Neural cell (in vitro differentiated cells): ENCODE results near the gene FAM186B. TPM values are rescaled to one million over a fixed set of nuclear protein-coding genes. Genes with fewer than 3 reads are reported as not detected.

ENCODE experiments used
- H2AFZ ChIP-seq: fragments of 200-600, 300-800 bp; sonication (generic), shearing (Covaris generic); 2 replicates; pipeline ENCODE4 v1.6.0; 2014; ENCODE audit warnings: low read depth, mild to moderate bottlenecking, antibody characterized with exemption, low read length, moderate library complexity
- H3F3A ChIP-seq: fragments of 200-600 bp; shearing (Covaris generic); 2 replicates; pipeline ENCODE4 v1.6.1; 2016; ENCODE audit warnings: mild to moderate bottlenecking, moderate library complexity, mixed read lengths, antibody characterized with exemption, low read length; ENCODE audit not compliant: insufficient read depth, poor library complexity, severe bottlenecking
- H3K27ac ChIP-seq: fragments of 200-600, 300-800 bp; sonication (generic), shearing (Covaris generic); 2 replicates; pipeline ENCODE4 v1.5.1; 2014; ENCODE audit warnings: mild to moderate bottlenecking, low read length, moderate library complexity
- H3K27me3 ChIP-seq: fragments of 300-800, 200-600 bp; sonication (generic), shearing (Covaris generic); 2 replicates; pipeline ENCODE4 v1.6.0; 2014; ENCODE audit warnings: mild to moderate bottlenecking, low read depth, low read length, moderate library complexity; ENCODE audit not compliant: insufficient read depth
- H3K36me3 ChIP-seq: fragments of 300-800, 200-600 bp; sonication (generic), shearing (Covaris generic); 2 replicates; pipeline ENCODE4 v1.5.1; 2014; ENCODE audit warnings: mild to moderate bottlenecking, antibody characterized with exemption, low read length, moderate library complexity; ENCODE audit not compliant: insufficient read depth
- H3K4me2 ChIP-seq: fragments of 300-800, 200-600 bp; sonication (generic), shearing (Covaris generic); 2 replicates; pipeline ENCODE4 v1.6.0; 2014; ENCODE audit warnings: mild to moderate bottlenecking, low read length
- H3K4me3 ChIP-seq: fragments of 300-800, 200-600 bp; sonication (generic), shearing (Covaris generic); 2 replicates; pipeline ENCODE4 v1.5.1; 2014; ENCODE audit warnings: mild to moderate bottlenecking, low read length, moderate library complexity
- H3K79me2 ChIP-seq: fragments of 200-600 bp; shearing (Covaris generic); replicated peaks from 2 replicates; pipeline ENCODE4 v1.6.0; 2014; ENCODE audit warnings: mild to moderate bottlenecking, low read length, moderate library complexity; ENCODE audit not compliant: insufficient read depth
- H3K9ac ChIP-seq: fragments of 300-800, 200-600 bp; sonication (generic), shearing (Covaris generic); 2 replicates; pipeline ENCODE4 v1.6.1; 2016; ENCODE audit warnings: mild to moderate bottlenecking, low read length, mixed read lengths
- H3K9me2 ChIP-seq: fragments of 200-600 bp; shearing (Covaris generic); 2 replicates; pipeline ENCODE4 v1.6.1; 2016; ENCODE audit warnings: mild to moderate bottlenecking, low read length, mixed read lengths; ENCODE audit not compliant: insufficient read depth
- H3K9me3 ChIP-seq: fragments of 200-600, 300-800 bp; sonication (generic), shearing (Covaris generic); 2 replicates; pipeline ENCODE4 v1.6.1; 2016; ENCODE audit warnings: mild to moderate bottlenecking, mixed run types, low read length, moderate library complexity, mixed read lengths
- H4K20me1 ChIP-seq: fragments of 200-600 bp; shearing (Covaris generic); 2 replicates; pipeline ENCODE4 v1.6.1; 2016; ENCODE audit warnings: mild to moderate bottlenecking, mixed run types; ENCODE audit not compliant: insufficient read depth
- CTCF ChIP-seq: fragments of 450-650 bp; IDR thresholded peaks from 2 replicates; pipeline ENCODE4 v1.5.1; 2014; ENCODE audit warnings: antibody characterized with exemption, mild to moderate bottlenecking, moderate library complexity; ENCODE audit not compliant: poor library complexity, severe bottlenecking
- EP300 ChIP-seq: fragments of 450-650 bp; conservative IDR thresholded peaks from 2 replicates; pipeline ENCODE4 v1.6.1; 2014; ENCODE audit warnings: antibody characterized with exemption, mild to moderate bottlenecking, moderate library complexity; ENCODE audit not compliant: poor library complexity, severe bottlenecking
- EZH2 ChIP-seq: fragments of 200-600, 300-800 bp; shearing (Covaris generic), sonication (generic); IDR thresholded peaks from 2 replicates; pipeline ENCODE4 v1.6.1; 2014; ENCODE audit warnings: antibody characterized with exemption, low read length, borderline replicate concordance, mild to moderate bottlenecking; ENCODE audit not compliant: insufficient read depth, poor library complexity, severe bottlenecking
- MXI1 ChIP-seq: fragments of 450-650 bp; conservative IDR thresholded peaks from 2 replicates; pipeline ENCODE4 v1.6.1; 2014; ENCODE audit warnings: antibody characterized with exemption, mild to moderate bottlenecking; ENCODE audit not compliant: poor library complexity, severe bottlenecking
- POLR2AphosphoS5 ChIP-seq: IDR thresholded peaks from 2 replicates; pipeline ENCODE4 v1.6.1; 2012
- RAD21 ChIP-seq: fragments of 450-650 bp; conservative IDR thresholded peaks from 2 replicates; pipeline ENCODE4 v1.6.1; 2014; ENCODE audit warnings: antibody characterized with exemption, mild to moderate bottlenecking, moderate library complexity
- SMC3 ChIP-seq: fragments of 450-650 bp; conservative IDR thresholded peaks from 2 replicates; pipeline ENCODE4 v1.6.1; 2014; ENCODE audit warnings: antibody characterized with exemption, mild to moderate bottlenecking, moderate library complexity; ENCODE audit not compliant: poor library complexity
- TAF1 ChIP-seq: IDR thresholded peaks from 2 replicates; pipeline ENCODE4 v1.6.1; 2012; ENCODE audit warnings: low read depth
- polyA plus RNA-seq: library from polyadenylated mRNA; depleted of rRNA; stranded (reverse); fragments of >200 nt; gene quantifications from 2 replicates; pipeline ENCODE4 v1.2.3, GENCODE V29; 2014
- TF ChIP-seq, protein P1 (sequence below): IDR thresholded peaks from 2 replicates; pipeline ENCODE4 v1.6.1; 2012; ENCODE audit warnings: borderline replicate concordance

Gene FAM186B
- polyA plus RNA-seq, 1 donor from 2014 or later: not detected

DNA sequence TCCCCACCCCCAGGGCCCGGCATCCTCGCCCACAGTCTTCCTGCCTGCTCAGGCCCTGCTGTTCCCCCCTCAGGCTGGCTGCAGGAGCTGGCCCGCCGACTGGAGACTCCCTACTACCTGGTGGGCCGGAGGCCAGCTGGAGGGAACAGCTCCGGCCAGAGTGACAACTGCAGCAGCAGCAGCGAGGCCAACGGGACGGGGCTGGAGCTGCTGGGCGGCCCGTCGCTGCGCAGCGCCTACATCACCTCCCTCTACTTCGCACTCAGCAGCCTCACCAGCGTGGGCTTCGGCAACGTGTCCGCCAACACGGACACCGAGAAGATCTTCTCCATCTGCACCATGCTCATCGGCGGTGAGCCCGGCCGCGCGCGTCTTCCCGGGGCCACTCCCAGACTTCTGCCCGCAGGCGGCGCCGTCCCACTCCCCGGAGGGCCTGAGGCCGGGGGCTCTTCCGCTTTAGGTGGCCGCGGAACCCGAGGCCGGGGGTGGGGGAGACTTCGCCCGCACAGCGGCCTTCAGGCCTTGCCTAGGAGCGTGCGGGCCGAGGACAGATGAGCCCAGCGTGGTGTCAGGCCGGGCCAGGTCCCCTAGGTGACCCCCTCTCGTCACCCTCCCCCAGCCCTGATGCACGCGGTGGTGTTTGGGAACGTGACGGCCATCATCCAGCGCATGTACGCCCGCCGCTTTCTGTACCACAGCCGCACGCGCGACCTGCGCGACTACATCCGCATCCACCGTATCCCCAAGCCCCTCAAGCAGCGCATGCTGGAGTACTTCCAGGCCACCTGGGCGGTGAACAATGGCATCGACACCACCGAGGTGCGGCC is 56.4 kb downstream of the FAM186B start:
- Histone ChIP-seq H3K9me3 (no peaks in the 10 kb centered on the region), H3K9me2 (no peaks in the 10 kb centered on the region), H3K79me2 (no peaks in the 10 kb centered on the region), H3K4me3 (no peak overlapping the region), H3K27me3 (peaks cover 25% of the 10 kb centered on the region), H3F3A (no peaks in the 10 kb centered on the region), H4K20me1 (no peaks in the 10 kb centered on the region), H3K36me3 (no peaks in the 10 kb centered on the region), H2AFZ (no peak overlapping the region), H3K4me2 (no peak overlapping the region), H3K27ac (no peak overlapping the region), H3K9ac (no peak overlapping the region)
- TF ChIP-seq EP300 (no peak), POLR2AphosphoS5 (no peak), CTCF (no peak), MXI1 (no peak), EZH2 (no peak), SMC3 (no peak), TAF1 (no peak), RAD21 (no peak)
- TF ChIP-seq, protein P1, sequence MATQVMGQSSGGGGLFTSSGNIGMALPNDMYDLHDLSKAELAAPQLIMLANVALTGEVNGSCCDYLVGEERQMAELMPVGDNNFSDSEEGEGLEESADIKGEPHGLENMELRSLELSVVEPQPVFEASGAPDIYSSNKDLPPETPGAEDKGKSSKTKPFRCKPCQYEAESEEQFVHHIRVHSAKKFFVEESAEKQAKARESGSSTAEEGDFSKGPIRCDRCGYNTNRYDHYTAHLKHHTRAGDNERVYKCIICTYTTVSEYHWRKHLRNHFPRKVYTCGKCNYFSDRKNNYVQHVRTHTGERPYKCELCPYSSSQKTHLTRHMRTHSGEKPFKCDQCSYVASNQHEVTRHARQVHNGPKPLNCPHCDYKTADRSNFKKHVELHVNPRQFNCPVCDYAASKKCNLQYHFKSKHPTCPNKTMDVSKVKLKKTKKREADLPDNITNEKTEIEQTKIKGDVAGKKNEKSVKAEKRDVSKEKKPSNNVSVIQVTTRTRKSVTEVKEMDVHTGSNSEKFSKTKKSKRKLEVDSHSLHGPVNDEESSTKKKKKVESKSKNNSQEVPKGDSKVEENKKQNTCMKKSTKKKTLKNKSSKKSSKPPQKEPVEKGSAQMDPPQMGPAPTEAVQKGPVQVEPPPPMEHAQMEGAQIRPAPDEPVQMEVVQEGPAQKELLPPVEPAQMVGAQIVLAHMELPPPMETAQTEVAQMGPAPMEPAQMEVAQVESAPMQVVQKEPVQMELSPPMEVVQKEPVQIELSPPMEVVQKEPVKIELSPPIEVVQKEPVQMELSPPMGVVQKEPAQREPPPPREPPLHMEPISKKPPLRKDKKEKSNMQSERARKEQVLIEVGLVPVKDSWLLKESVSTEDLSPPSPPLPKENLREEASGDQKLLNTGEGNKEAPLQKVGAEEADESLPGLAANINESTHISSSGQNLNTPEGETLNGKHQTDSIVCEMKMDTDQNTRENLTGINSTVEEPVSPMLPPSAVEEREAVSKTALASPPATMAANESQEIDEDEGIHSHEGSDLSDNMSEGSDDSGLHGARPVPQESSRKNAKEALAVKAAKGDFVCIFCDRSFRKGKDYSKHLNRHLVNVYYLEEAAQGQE: no peak

- no peak overlapping the region for H3K4me2 ChIP-seq
- no peak overlapping the region for H3K27ac ChIP-seq
- H3K79me2 ChIP-seq: no peaks in the 10 kb centered on the region
- TF ChIP-seq EZH2 (no peak), TAF1 (no peak), RAD21 (no peak)
- H3K9me2 ChIP-seq: no peaks in the 10 kb centered on the region
- H3K4me3 ChIP-seq: no peak overlapping the region
- H3K27me3 ChIP-seq: peaks cover 30% of the 10 kb centered on the region
- no peaks in the 10 kb centered on the region for H3F3A ChIP-seq
- H3K9ac ChIP-seq: no peak overlapping the region
- no peak overlapping the region for H2AFZ ChIP-seq
- H4K20me1 ChIP-seq: no peaks in the 10 kb centered on the region
- no peaks in the 10 kb centered on the region for H3K36me3 ChIP-seq
- no peaks in the 10 kb centered on the region for H3K9me3 ChIP-seq
Observed at GRCh38 chr12:49548481-49548821, 57.0 kb downstream of the FAM186B start.
